ENCODE results near the gene TYSND1.

DNA sequence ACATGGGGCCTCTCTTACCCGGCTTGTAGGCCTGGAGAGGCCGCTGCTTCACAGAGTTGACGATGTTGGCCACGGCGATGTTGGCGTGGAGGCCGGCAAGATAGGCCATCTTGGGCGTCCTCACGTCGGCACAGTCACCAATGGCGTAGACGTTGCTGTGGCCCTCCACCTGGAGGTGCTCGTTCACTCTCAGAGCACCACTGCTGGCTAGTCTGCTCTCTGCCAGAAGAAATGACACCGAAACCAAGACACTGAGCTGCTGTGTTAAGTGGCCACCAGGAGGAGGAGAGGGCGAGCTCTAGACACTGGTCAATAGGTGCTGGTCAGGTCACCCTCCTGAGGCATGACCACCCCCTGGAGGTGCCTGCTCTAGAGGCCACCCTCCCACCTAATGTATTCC, 31.6 kb downstream of the TYSND1 start:
- TF ChIP-seq POLR2AphosphoS5 (IDR thresholded peaks at IDR 0.05) (no peak), POLR2A (IDR thresholded peaks at IDR 0.05) (no peak)
- TF ChIP-seq, protein P1, sequence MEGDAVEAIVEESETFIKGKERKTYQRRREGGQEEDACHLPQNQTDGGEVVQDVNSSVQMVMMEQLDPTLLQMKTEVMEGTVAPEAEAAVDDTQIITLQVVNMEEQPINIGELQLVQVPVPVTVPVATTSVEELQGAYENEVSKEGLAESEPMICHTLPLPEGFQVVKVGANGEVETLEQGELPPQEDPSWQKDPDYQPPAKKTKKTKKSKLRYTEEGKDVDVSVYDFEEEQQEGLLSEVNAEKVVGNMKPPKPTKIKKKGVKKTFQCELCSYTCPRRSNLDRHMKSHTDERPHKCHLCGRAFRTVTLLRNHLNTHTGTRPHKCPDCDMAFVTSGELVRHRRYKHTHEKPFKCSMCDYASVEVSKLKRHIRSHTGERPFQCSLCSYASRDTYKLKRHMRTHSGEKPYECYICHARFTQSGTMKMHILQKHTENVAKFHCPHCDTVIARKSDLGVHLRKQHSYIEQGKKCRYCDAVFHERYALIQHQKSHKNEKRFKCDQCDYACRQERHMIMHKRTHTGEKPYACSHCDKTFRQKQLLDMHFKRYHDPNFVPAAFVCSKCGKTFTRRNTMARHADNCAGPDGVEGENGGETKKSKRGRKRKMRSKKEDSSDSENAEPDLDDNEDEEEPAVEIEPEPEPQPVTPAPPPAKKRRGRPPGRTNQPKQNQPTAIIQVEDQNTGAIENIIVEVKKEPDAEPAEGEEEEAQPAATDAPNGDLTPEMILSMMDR (IDR thresholded peaks at IDR 0.05) = no peak

All from prostate gland (tissue), 2 donors.